ENCODE data around the gene CASTOR1. TPM values are rescaled to one million over a fixed set of nuclear protein-coding genes. Genes with fewer than 3 reads are reported as not detected.

CASTOR1 gene
- total and polyA plus RNA-seq, 2 donors (not counting 3 experiments of a cell fraction or from before 2014, with no cell fraction given), result 8.1 to 26.8 TPM

DNA sequence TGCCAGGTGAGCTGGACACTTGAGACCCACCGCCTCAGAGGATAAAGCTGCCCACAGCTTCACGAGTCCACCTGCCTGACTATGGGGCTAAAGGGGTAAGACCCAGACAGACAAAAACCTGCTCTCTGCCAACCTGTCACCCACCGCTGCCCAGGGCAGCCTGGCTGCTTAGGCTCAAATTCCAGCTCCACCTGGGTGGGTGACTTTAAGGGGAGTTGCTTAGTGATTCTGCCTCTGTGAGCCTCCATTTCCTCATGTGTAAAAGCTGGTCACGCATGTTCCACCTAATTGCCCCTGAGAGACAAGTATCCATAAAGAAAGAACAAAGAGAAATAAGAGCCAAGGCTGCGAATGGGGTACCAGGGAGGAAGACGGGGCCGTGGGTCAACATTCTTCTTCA lies 3.7 kb upstream of the CASTOR1 start:
- intact Hi-C loops (cut with micrococcal nuclease) (no loop called here), dilution Hi-C loops (cut with MboI; ENCODE audit: extremely low pct_ligation_motif_present, low sequenced_read_pairs) (no loop called here)
- Histone ChIP-seq H3K4me2 (ENCODE audit: insufficient read depth, low read length) (no peak overlapping the region), H3K4me1 (ENCODE audit: control insufficient read depth, extremely low read depth, insufficient read depth, low read length) (peaks cover 28% of the 10 kb centered on the region), H3K79me2 (ENCODE audit: control insufficient read depth, insufficient read depth, low read length) (no peaks in the 10 kb centered on the region), H3K9me3 (replicated peaks; ENCODE audit: control insufficient read depth, insufficient read depth, low read length) (no peaks in the 10 kb centered on the region), H2AFZ (ENCODE audit: low read depth, low read length) (no peak overlapping the region), H3K27ac (ENCODE audit: insufficient read depth, low read depth, low read length) (no peak overlapping the region), H3K27me3 (ENCODE audit: control insufficient read depth in 2 of 2, insufficient read depth in 2 of 2, low read length in 2 of 2) (no peaks in the 10 kb centered on the region), H3K9ac (replicated peaks; ENCODE audit: extremely low read depth, insufficient read depth, low read length) (no peak overlapping the region), H4K20me1 (replicated peaks; ENCODE audit: control insufficient read depth, extremely low read depth, insufficient read depth, low read length) (no peaks in the 10 kb centered on the region), H3K36me3 (ENCODE audit: control insufficient read depth in 2 of 2, extremely low read depth in 1 of 2, insufficient read depth in 2 of 2, low read length in 2 of 2) (peaks cover 0 to 24% of the 10 kb centered on the region in 2 experiments), H3K4me3 (replicated peaks in 1 of 3; ENCODE audit: insufficient read depth in 1 of 3, low read depth in 1 of 3, low read length in 3 of 3) (no peak overlapping the region), H3K9me1 (replicated peaks; ENCODE audit: control insufficient read depth, extremely low read depth, insufficient read depth, low read length) (no peaks in the 10 kb centered on the region)
- TF ChIP-seq POLR2AphosphoS5 (IDR thresholded peaks at IDR 0.05; ENCODE audit: insufficient read depth, low read depth, low read length), result no peak
- TF ChIP-seq, protein P1, sequence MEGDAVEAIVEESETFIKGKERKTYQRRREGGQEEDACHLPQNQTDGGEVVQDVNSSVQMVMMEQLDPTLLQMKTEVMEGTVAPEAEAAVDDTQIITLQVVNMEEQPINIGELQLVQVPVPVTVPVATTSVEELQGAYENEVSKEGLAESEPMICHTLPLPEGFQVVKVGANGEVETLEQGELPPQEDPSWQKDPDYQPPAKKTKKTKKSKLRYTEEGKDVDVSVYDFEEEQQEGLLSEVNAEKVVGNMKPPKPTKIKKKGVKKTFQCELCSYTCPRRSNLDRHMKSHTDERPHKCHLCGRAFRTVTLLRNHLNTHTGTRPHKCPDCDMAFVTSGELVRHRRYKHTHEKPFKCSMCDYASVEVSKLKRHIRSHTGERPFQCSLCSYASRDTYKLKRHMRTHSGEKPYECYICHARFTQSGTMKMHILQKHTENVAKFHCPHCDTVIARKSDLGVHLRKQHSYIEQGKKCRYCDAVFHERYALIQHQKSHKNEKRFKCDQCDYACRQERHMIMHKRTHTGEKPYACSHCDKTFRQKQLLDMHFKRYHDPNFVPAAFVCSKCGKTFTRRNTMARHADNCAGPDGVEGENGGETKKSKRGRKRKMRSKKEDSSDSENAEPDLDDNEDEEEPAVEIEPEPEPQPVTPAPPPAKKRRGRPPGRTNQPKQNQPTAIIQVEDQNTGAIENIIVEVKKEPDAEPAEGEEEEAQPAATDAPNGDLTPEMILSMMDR (IDR thresholded peaks at IDR 0.05; ENCODE audit: extremely low read depth in 1 of 2, insufficient read depth in 1 of 2, low read depth in 1 of 2, low read length in 2 of 2), result no peak
- no peak for TF ChIP-seq FOS (IDR thresholded peaks at IDR 0.05; ENCODE audit: borderline replicate concordance, insufficient read depth, low read length)
- TF ChIP-seq MYC (IDR thresholded peaks at IDR 0.05; ENCODE audit: low read depth, low read length), result no peak
- no peak for TF ChIP-seq EZH2 (IDR thresholded peaks at IDR 0.05; ENCODE audit: borderline replicate concordance, low read depth, low read length, severe bottlenecking)
- TF ChIP-seq POLR2A (IDR thresholded peaks at IDR 0.05; ENCODE audit: low read depth, low read length), result no peak
- TF ChIP-seq GATA2 (IDR thresholded peaks at IDR 0.05; ENCODE audit: insufficient read depth, insufficient read length, low read depth, low read length), result no peak
- DNase-seq (ENCODE audit: low read depth, low spot score) (no peak), FAIRE-seq (no peak)
- ChIA-PET POLR2A (no interaction called here), CTCF (interaction anchor here (1.0 kb wide), 1 partner anchor 94 kb away, joined by 4 read pairs; the partner anchor contains the start of gene RNF215)
- BruUV-seq (replicated peaks), result no TSS peak

All from endothelial cell of umbilical vein (primary cell).